SK-N-SH treated with all-trans-retinoic acid at 6 μM for 48 hours (cell line): ENCODE results near the gene SLC25A23.

Source experiments
- ARNTL ChIP-seq: fragments of 450-650 bp; formaldehyde crosslinking; IDR thresholded peaks from 2 replicates; pipeline ENCODE4 v1.5.0; 2020; ENCODE audit warnings: low read depth, mild to moderate bottlenecking, moderate library complexity, borderline replicate concordance
- OSR1 ChIP-seq: fragments of 250-450 bp; sonication (Bioruptor Pico); IDR thresholded peaks from 2 replicates; pipeline ENCODE4 v1.8.0; 2022; ENCODE audit warnings: moderate library complexity, mild to moderate bottlenecking, inconsistent platforms
- PATZ1 ChIP-seq: fragments of 250-450 bp; sonication (Bioruptor Pico); IDR thresholded peaks from 2 replicates; pipeline ENCODE4 v1.8.0; 2020; ENCODE audit warnings: mild to moderate bottlenecking, moderate library complexity, borderline replicate concordance
- POU6F1 ChIP-seq: fragments of 250-450 bp; sonication (Bioruptor Pico); IDR thresholded peaks from 2 replicates; pipeline ENCODE4 v1.8.0; 2021; ENCODE audit warnings: low read depth, mild to moderate bottlenecking, moderate library complexity, borderline replicate concordance
- TCF4 ChIP-seq: fragments of 250-450 bp; sonication (Bioruptor Pico); IDR thresholded peaks from 2 replicates; pipeline ENCODE4 v1.8.0; 2021; ENCODE audit warnings: mild to moderate bottlenecking, moderate library complexity, borderline replicate concordance
- TOX ChIP-seq: fragments of 250-450 bp; sonication (Bioruptor Pico); IDR thresholded peaks from 2 replicates; pipeline ENCODE4 v1.8.0; 2021; ENCODE audit warnings: mild to moderate bottlenecking, moderate library complexity, borderline replicate concordance
- ZNF565 ChIP-seq: fragments of 450-650 bp; formaldehyde crosslinking; conservative IDR thresholded peaks from 2 replicates; pipeline ENCODE4 v1.5.0; 2020; ENCODE audit warnings: low read depth, mild to moderate bottlenecking, moderate library complexity
- TF ChIP-seq, protein P1 (sequence below): fragments of 250-450 bp; sonication (Bioruptor Pico); IDR thresholded peaks from 2 replicates; pipeline ENCODE4 v1.5.1; 2020; ENCODE audit warnings: low read depth, mild to moderate bottlenecking, moderate library complexity

GRCh38 chr19:6412061-6412446 lies 47.5 kb downstream of the SLC25A23 start:
- TF ChIP-seq POU6F1 (no peak), ARNTL (no peak), TCF4 (CRISPR knock-in tag) (no peak), OSR1 (CRISPR knock-in tag) (no peak), PATZ1 (CRISPR knock-in tag) (no peak), ZNF565 (CRISPR knock-in tag) (no peak), TOX (no peak)
- TF ChIP-seq, protein P1, sequence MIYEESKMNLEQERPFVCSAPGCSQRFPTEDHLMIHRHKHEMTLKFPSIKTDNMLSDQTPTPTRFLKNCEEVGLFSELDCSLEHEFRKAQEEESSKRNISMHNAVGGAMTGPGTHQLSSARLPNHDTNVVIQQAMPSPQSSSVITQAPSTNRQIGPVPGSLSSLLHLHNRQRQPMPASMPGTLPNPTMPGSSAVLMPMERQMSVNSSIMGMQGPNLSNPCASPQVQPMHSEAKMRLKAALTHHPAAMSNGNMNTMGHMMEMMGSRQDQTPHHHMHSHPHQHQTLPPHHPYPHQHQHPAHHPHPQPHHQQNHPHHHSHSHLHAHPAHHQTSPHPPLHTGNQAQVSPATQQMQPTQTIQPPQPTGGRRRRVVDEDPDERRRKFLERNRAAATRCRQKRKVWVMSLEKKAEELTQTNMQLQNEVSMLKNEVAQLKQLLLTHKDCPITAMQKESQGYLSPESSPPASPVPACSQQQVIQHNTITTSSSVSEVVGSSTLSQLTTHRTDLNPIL (CRISPR knock-in tag) = no peak
